HAP-1 (cell line): Measurements from ENCODE around the gene PDLIM5.

Experiments used
- DNase-seq, 2 experiments: peaks; one replicate each; pipeline ENCODE4 v3.0.0-alpha.2; 2016 to 2020; ENCODE audit warnings: low spot score in 2 of 2
- H3K27me3 ChIP-seq: fragments of 250-450 bp; sonication (Bioruptor Pico); 2 replicates; pipeline ENCODE4 v1.5.1; 2020; ENCODE audit warnings: low read depth, mild to moderate bottlenecking, moderate library complexity
- H3K36me3 ChIP-seq: fragments of 250-450 bp; sonication (Bioruptor Pico); replicated peaks from 2 replicates; pipeline ENCODE4 v1.5.1; 2020; ENCODE audit warnings: mild to moderate bottlenecking
- H3K4me1 ChIP-seq: fragments of 250-450 bp; sonication (Bioruptor Pico); 2 replicates; pipeline ENCODE4 v1.5.1; 2020; ENCODE audit warnings: mild to moderate bottlenecking
- H3K4me3 ChIP-seq: fragments of 250-450 bp; sonication (Bioruptor Pico); 2 replicates; pipeline ENCODE4 v1.5.1; 2020; ENCODE audit warnings: mild to moderate bottlenecking, moderate library complexity
- H3K9me3 ChIP-seq: fragments of 250-450 bp; sonication (Bioruptor Pico); 2 replicates; pipeline ENCODE4 v1.5.1; 2020; ENCODE audit warnings: mild to moderate bottlenecking, moderate library complexity
- in situ Hi-C: fragments of 300-500 bp; cut with MboI; formaldehyde crosslinking; loops from 3 replicates; pipeline ENCODE4 v1.14.3; 2020; ENCODE audit warnings: low sequenced_read_pairs, inconsistent platforms, mixed read lengths

PDLIM5 gene

DNA sequence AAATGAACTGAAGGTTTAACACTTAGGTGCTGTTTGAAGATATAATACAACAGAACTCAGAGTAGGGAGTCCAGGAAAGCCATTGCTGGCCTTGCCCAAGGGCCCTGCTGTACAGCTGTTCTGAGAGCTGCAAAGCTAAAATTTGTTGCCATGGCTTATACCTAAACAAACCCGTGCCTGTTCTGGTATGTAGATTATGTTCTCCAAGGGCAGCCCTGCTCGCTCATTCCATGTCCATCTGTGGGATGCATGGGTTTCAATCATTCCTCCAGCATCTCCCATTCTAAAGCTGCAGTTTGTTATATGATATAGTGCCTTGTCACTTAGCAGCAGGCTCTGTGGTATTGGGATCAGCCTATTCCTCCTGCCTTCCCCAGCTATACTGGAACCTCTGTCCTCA, 225.2 kb downstream of the PDLIM5 start:
- no peak for DNase-seq
- Histone ChIP-seq H3K9me3 (no peaks in the 10 kb centered on the region), H3K4me1 (no peaks in the 10 kb centered on the region), H3K36me3 (no peaks in the 10 kb centered on the region), H3K27me3 (no peaks in the 10 kb centered on the region), H3K4me3 (no peak overlapping the region)
- in situ Hi-C loops = no loop called here

DNA sequence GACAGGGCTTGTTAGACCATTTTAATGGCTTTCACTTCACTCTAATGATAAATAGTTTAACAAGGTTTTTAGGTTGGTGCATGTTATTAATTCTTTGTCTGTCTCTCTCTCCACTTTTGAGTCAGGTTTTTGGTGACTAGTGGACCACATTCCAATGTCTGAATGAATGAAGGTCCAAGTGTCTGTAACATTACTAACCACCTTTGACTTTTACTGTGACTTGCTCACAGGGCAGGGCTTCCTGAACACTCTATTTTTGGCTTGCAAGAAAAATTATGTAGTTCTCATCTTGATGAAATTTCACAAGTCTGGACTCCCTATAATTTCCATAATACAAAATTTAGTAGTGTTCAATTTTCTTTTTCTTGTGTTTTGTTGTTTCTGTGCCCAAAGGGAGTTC, 227.2 kb downstream of the PDLIM5 start:
- Histone ChIP-seq H3K4me1 (no peaks in the 10 kb centered on the region), H3K27me3 (no peaks in the 10 kb centered on the region), H3K36me3 (no peaks in the 10 kb centered on the region), H3K4me3 (no peak overlapping the region), H3K9me3 (no peaks in the 10 kb centered on the region)
- in situ Hi-C loops = no loop called here
- DNase-seq = no peak

DNA sequence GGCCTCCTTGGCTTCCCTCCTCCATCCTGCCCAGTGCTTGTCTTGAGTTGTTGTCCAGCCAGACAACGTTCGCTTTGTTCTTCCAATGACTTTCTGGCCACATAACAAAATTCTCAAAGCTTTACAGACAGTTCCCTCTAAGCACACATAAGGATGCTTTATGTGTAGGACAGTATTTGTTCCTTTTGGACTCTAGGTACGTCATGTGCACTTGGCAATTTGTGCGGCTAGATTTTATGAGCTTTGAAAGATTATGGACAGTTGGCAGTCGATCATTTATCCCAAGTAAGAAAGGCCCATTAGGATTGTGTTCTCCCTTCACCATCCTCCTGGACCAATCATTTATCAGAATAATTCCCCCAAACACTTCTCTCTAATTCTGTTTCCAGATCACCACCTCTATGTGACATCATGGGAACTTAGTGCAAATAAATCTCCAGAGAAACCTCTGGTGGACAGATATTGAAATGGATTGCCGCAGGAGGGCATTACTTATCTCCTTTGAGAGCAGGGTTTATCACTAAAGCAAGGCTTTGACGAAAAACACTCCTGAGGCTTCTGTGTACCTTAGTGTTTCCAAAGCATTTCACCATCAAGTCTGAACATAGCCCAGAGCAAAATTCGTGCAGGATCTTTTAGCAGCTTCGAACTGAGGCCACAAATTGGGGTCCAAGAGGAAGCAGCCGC, 228.6 kb downstream of the PDLIM5 start:
- in situ Hi-C loops = no loop called here
- Histone ChIP-seq H3K27me3 (no peaks in the 10 kb centered on the region), H3K36me3 (no peaks in the 10 kb centered on the region), H3K9me3 (no peaks in the 10 kb centered on the region), H3K4me1 (no peaks in the 10 kb centered on the region), H3K4me3 (no peak overlapping the region)
- DNase-seq = no peak

DNA sequence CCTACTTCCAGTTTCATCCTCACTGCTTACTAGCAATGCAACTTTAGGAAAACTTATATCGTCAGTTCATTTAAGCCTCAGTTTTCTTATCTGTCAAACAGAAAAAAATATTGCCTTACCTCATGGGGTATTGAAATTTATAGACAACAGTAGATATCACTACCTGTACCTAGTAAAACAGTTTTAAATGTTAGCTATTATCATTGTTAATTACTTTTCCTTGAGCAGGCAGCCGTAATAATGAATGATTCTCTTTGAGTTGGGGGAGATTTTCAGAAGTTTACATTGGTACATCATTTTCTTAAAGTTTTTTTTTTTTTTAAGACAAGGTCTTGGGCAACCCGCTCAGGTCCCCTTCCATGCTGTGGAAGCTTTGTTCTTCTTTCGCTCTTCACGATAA, 234.3 kb downstream of the PDLIM5 start:
- Histone ChIP-seq H3K4me3 (no peak overlapping the region), H3K9me3 (0 out of 2 replicates have a peak, but pooled peaks cover 2% of the 10 kb centered on the region), H3K4me1 (no peaks in the 10 kb centered on the region; the same call in 1 of the 2 replicates), H3K27me3 (no peaks in the 10 kb centered on the region), H3K36me3 (no peaks in the 10 kb centered on the region)
- DNase-seq = no peak
- in situ Hi-C loops = no loop called here

GRCh38 chr4:94689155-94689860, 237.6 kb downstream of the PDLIM5 start:
- Histone ChIP-seq H3K4me1 (no peaks in the 10 kb centered on the region; the same call in 1 of the 2 replicates), H3K27me3 (no peaks in the 10 kb centered on the region), H3K9me3 (0 out of 2 replicates have a peak, but pooled peaks cover 2% of the 10 kb centered on the region), H3K36me3 (no peaks in the 10 kb centered on the region), H3K4me3 (no peak overlapping the region)
- in situ Hi-C loops = no loop called here
- no peak for DNase-seq

- H3K36me3 ChIP-seq = no peaks in the 10 kb centered on the region
- DNase-seq = no peak
- in situ Hi-C loops = no loop called here
- no peaks in the 10 kb centered on the region for H3K27me3 ChIP-seq
- 0 out of 2 replicates have a peak, but pooled peaks cover 2% of the 10 kb centered on the region for H3K9me3 ChIP-seq
- H3K4me1 ChIP-seq = no peaks in the 10 kb centered on the region; the same call in 1 of the 2 replicates
- H3K4me3 ChIP-seq = no peak overlapping the region
Measured at GRCh38 chr4:94690851-94691254, 239.1 kb downstream of the PDLIM5 start.

DNA sequence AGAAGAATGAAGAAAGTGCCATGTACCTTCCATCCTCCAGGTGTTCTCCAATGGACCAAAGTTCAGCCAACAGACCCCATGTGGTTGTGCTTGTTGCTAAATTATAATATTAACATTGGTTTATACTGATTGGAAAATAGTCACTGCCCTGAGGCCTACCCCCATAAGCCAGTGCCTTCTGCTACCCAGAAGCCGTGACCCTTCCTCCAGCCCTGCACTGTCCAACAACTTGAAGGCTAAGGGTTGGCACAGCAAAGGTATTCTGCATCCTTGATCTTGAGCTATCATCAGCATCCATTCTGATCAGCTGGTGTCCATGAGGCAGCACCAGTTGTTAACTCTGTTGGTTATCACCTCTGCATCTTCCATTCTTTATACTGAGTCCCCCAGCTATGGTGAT, 239.8 kb downstream of the PDLIM5 start:
- Histone ChIP-seq H3K27me3 (no peaks in the 10 kb centered on the region), H3K4me3 (no peak overlapping the region), H3K9me3 (0 out of 2 replicates have a peak, but pooled peaks cover 2% of the 10 kb centered on the region), H3K4me1 (no peaks in the 10 kb centered on the region; the same call in 1 of the 2 replicates), H3K36me3 (no peaks in the 10 kb centered on the region)
- in situ Hi-C loops = no loop called here
- no peak for DNase-seq

DNA sequence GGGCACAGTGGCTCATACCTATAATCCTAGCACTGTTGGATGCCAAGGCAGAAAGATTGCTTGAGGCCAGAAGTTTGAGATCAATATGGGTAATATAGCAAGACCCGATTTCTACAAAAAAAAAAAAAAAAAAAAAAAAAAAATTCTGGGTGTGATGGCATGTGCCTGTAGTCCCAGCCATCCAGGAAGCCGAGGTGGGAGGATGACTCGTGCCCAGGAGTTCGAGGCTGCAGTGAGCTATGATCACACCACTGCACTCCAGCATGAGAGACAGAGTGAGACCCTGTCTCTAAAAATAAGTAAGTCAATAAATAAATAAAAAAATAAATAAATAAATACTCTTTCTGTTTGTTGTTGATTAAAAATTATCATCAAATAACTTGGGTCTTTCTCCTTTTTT, 243.6 kb downstream of the PDLIM5 start:
- no peaks in the 10 kb centered on the region for H3K36me3 ChIP-seq

GRCh38 chr4:94698187-94698586, 246.4 kb downstream of the PDLIM5 start:
- in situ Hi-C loops = no loop called here
- H3K27me3 ChIP-seq = no peaks in the 10 kb centered on the region

More for the DNA sequence above, 243.6 kb downstream of the PDLIM5 start:
- in situ Hi-C loops = no loop called here
- DNase-seq = no peak
- Histone ChIP-seq H3K9me3 (no peaks in the 10 kb centered on the region), H3K27me3 (no peaks in the 10 kb centered on the region), H3K4me1 (no peaks in the 10 kb centered on the region), H3K4me3 (no peak overlapping the region)

GRCh38 chr4:94700298-94700697, 248.6 kb downstream of the PDLIM5 start:
- H3K9me3 ChIP-seq = no peaks in the 10 kb centered on the region
- no peak for DNase-seq
- in situ Hi-C loops = no loop called here
- no peaks in the 10 kb centered on the region for H3K4me1 ChIP-seq
- no peaks in the 10 kb centered on the region for H3K27me3 ChIP-seq
- no peaks in the 10 kb centered on the region for H3K36me3 ChIP-seq
- H3K4me3 ChIP-seq = no peak overlapping the region

More at GRCh38 chr4:94698187-94698586, 246.4 kb downstream of the PDLIM5 start:
- no peaks in the 10 kb centered on the region for H3K36me3 ChIP-seq
- no peak for DNase-seq
- no peak overlapping the region for H3K4me3 ChIP-seq
- no peaks in the 10 kb centered on the region for H3K4me1 ChIP-seq
- H3K9me3 ChIP-seq = no peaks in the 10 kb centered on the region

DNA sequence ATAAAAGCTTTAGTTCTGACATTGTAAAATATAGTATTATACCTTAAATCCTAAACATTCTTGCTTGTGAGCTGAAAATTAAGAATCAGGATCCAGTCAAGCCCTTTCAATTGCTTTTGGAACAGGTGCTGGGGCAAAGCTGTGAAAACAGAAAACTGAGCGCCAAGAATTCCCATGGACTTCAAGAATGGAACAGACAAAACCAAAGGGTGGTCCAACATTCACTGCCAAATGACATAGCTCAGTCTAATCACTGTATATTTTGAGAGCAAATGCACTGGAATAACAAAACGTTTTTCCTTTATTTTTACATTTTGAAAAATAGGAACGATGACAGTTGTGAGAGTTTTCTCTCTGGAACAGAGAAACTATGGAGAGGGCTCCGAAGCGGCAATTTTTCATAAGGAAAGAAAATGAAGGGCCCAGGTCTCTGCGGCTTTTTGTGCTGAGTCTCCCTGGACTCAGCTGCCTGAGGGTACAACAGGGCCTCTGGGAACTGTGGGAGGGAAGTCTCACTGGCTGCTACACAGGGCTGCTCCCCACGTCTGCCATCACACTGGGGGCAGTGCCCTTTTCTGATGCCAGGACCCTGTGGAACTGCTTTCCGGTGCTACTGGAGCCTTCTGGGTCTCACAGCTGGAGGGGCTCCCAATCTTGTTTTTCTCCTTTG, 250.0 kb downstream of the PDLIM5 start:
- no peaks in the 10 kb centered on the region for H3K4me1 ChIP-seq
- DNase-seq = no peak
- no peak overlapping the region for H3K4me3 ChIP-seq
- H3K9me3 ChIP-seq = no peaks in the 10 kb centered on the region
- no peaks in the 10 kb centered on the region for H3K27me3 ChIP-seq
- no peaks in the 10 kb centered on the region for H3K36me3 ChIP-seq
- in situ Hi-C loops = no loop called here

DNA sequence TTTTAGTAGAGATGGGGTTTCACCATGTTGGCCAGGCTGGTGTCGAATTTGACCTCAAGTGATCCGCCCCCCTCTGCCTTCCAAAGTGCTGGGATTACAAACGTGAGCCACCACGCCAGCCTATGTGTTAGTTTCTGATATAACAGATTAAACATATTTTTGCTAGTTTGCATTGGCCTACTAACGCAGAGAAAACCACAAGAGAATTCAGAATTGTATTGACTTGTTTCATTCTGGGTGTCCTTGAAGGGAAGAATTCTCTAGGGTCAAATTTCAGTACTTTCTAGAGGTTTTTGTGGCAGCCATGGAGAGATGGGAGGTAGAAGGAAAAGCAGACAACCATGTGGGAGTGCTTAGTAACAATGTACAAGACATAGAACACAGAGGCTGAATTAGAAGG, 259.9 kb downstream of the PDLIM5 start:
- in situ Hi-C loops = no loop called here
- H3K4me1 ChIP-seq = no peaks in the 10 kb centered on the region
- DNase-seq = no peak

DNA sequence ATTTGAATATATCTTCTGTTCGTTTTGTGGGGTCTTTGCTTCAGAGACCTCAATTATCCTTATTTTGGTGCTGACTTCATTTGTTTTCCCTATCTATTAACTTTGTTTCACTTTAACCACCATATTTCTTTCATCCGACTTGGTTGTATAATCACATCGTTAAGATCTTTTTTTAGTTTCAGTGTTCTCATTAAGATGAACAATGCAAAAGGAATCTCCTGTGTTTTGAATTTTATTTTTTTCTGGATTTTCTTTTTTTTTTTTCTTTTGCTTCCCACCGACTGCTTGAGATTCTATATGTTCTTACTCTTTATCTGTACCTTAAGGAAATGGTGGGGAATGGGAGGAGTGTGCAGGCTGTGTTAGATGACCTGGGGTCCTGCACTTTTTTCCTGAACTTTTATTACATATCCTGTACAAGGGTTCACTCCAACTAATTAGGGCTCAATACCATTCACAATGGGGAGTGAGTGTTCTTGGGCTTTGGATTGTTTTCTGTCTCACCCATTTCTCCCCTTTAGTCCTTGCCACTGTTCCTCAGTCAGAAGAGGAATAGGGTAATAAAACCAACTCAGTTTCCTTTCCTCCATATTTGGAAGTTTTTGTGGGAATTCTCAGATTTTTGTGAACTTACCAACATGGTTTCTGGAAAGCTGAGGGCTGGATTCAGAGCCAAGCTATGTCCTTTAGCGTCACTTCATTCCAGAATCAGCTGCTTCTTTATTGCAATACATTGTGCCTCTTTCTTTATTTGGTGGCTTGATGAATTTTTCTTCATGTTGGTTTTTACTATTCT, 262.8 kb downstream of the PDLIM5 start:
- Histone ChIP-seq H3K4me3 (no peak overlapping the region), H3K4me1 (no peaks in the 10 kb centered on the region), H3K36me3 (no peaks in the 10 kb centered on the region), H3K27me3 (no peaks in the 10 kb centered on the region), H3K9me3 (no peaks in the 10 kb centered on the region)
- DNase-seq = no peak
- in situ Hi-C loops = no loop called here

More for the DNA sequence above, 259.9 kb downstream of the PDLIM5 start:
- no peaks in the 10 kb centered on the region for H3K27me3 ChIP-seq
- no peak overlapping the region for H3K4me3 ChIP-seq
- H3K36me3 ChIP-seq = no peaks in the 10 kb centered on the region
- H3K9me3 ChIP-seq = 0 out of 2 replicates have a peak, but pooled peaks cover 2% of the 10 kb centered on the region
